CD4-positive, alpha-beta T cell treated with Interferon alpha-2 for 1 hour (primary cell): ENCODE measurements around the gene EMILIN2.
"Not testable (repeated sequence)": the region's sequence is repeated elsewhere in the genome, so short reads cannot be mapped to it uniquely, and the experiment has no call there.

ENCODE experiments used
- DNase-seq, 2 donors: peaks; one replicate each; pipeline ENCODE4 v3.0.0-alpha.2; 2020 to 2022

The EMILIN2 gene

GRCh38 chr18:2846636-2847316 is at the start of gene EMILIN2:
Gene EMILIN2 (plus strand): TSS chr18:2847006. CDS start chr18:2847189, 183 bp downstream.
- peak; percentile 51 to 83 for DNase-seq

- DNase-seq, result no peak
Measured at GRCh38 chr18:2797951-2798350, 48.9 kb upstream of the EMILIN2 start.

GRCh38 chr18:2799369-2799768 is 47.4 kb upstream of the EMILIN2 start:
- no peak for DNase-seq

- no peak for DNase-seq
Measured at GRCh38 chr18:2805970-2806943, 40.5 kb upstream of the EMILIN2 start.

GRCh38 chr18:2808640-2809039 is 38.2 kb upstream of the EMILIN2 start:
- not testable (repeated sequence) for DNase-seq

GRCh38 chr18:2809666-2810183 is 37.1 kb upstream of the EMILIN2 start:
- not testable (repeated sequence) for DNase-seq

GRCh38 chr18:2811416-2811815 is 35.4 kb upstream of the EMILIN2 start:
- DNase-seq, result no peak

GRCh38 chr18:2814928-2815327 is 31.9 kb upstream of the EMILIN2 start:
- no peak for DNase-seq

GRCh38 chr18:2818281-2818680 is 28.5 kb upstream of the EMILIN2 start:
- DNase-seq, result no peak

GRCh38 chr18:2821695-2822094 is 25.1 kb upstream of the EMILIN2 start:
- DNase-seq, result no peak

- no peak for DNase-seq
Measured at GRCh38 chr18:2822213-2822921, 24.4 kb upstream of the EMILIN2 start.

- no peak for DNase-seq
Measured at GRCh38 chr18:2823202-2823601, 23.6 kb upstream of the EMILIN2 start.

GRCh38 chr18:2823966-2824365 is 22.8 kb upstream of the EMILIN2 start:
- no peak for DNase-seq

GRCh38 chr18:2824865-2825264 is 21.9 kb upstream of the EMILIN2 start:
- DNase-seq, result no peak

- no peak for DNase-seq
Measured at GRCh38 chr18:2825613-2826175, 21.1 kb upstream of the EMILIN2 start.

GRCh38 chr18:2826581-2826980 is 20.2 kb upstream of the EMILIN2 start:
- DNase-seq, result no peak

GRCh38 chr18:2827061-2827460 is 19.7 kb upstream of the EMILIN2 start:
- DNase-seq, result no peak

- not testable (repeated sequence) for DNase-seq
Measured at GRCh38 chr18:2836118-2836517, 10.7 kb upstream of the EMILIN2 start.

- DNase-seq, result not testable (repeated sequence)
Measured at GRCh38 chr18:2837290-2837689, 9.5 kb upstream of the EMILIN2 start.

GRCh38 chr18:2839202-2839601 is 7.6 kb upstream of the EMILIN2 start:
- no peak for DNase-seq

- no peak for DNase-seq
Measured at GRCh38 chr18:2840521-2840920, 6.3 kb upstream of the EMILIN2 start.

- DNase-seq, result no peak
Measured at GRCh38 chr18:2843146-2843545, 3.7 kb upstream of the EMILIN2 start.

GRCh38 chr18:2845172-2845571 is 1.6 kb upstream of the EMILIN2 start:
- peak in 1 of 2 donors; percentile 42 for DNase-seq
